GM18511 (cell line): ENCODE measurements around the gene URAD.

Source experiments
- ATAC-seq: cut with Tn5 transposase; IDR thresholded peaks from one replicate; pipeline ENCODE4 v1.9.1; 2021; ENCODE audit warnings: mild to moderate bottlenecking, moderate library complexity; ENCODE audit not compliant: unreplicated experiment

URAD gene

DNA sequence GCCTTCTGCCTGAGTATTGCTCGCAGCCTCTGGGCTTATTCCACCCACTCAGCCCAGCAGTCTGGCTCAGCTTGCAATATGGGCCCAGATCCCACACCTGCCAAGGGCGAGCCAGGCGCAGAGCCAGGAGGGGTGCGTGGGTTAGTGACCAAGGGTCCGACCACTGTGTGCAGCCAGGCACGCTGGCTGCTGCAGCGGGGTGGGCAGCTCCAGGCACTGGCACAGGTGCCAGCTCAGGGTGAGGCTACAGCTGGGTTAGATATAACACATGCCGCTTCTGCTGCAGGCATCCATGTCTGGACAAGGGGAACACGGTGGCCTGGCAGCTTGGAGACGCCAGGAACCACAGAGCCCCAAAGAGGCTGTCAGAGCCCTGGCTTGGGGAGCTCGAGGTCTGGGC is 12.6 kb upstream of the URAD start:
- no peak for ATAC-seq

GRCh38 chr13:28000567-28000966 is 12.1 kb upstream of the URAD start:
- no peak for ATAC-seq

DNA sequence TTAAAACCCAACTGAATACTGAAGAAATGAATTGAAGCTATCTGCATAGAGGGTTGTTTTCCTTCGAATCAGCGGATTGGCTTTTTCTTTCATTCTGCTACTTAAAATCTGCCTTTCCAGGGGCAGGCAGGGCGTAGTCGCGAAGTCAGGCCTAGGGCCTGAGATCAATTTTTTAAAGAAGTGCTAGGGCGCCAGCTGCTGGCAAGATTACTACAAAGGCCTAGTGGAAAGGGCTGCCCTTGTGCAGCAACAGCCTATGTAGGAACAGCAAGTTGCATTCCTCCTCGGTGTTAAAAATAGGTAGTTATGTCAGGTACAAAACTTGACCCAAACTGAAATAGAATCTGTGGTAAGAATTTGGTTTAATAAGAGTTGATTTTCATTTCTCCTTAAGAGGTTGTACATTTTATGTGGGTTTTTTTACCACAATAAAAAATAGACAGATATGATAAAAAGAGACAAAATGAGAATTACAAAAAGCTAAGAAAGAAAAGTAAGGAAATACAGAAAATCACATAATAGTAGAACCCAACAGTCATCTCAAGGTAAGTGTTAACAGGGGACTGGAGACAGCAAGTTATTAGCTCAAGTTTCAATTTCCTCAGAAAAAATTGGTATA is 9.5 kb upstream of the URAD start:
- no peak for ATAC-seq

GRCh38 chr13:27991881-27992280 is 3.4 kb upstream of the URAD start:
- ATAC-seq, result no peak

- ATAC-seq, result no peak
Observed at GRCh38 chr13:27985600-27985999, 2.9 kb downstream of the URAD start.

DNA sequence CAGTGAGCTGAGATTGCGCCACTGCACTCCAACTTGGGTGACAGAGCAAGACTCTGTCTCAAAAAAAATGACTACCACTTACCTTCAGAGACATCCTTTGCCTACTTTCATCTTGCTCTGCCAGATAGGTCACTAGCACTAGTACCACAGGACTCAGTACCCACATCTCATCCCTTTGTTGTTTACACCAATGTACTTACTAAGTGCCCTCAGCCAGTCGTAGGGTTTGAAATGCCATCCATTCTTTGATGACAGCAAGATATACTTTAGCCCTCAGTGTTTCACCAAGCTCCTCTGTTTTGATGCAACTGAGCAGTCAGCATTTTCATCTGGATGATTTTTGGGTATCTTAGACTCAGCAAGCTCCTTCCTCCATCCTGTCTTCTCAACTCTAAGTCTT is 6.1 kb downstream of the URAD start:
- no peak for ATAC-seq

DNA sequence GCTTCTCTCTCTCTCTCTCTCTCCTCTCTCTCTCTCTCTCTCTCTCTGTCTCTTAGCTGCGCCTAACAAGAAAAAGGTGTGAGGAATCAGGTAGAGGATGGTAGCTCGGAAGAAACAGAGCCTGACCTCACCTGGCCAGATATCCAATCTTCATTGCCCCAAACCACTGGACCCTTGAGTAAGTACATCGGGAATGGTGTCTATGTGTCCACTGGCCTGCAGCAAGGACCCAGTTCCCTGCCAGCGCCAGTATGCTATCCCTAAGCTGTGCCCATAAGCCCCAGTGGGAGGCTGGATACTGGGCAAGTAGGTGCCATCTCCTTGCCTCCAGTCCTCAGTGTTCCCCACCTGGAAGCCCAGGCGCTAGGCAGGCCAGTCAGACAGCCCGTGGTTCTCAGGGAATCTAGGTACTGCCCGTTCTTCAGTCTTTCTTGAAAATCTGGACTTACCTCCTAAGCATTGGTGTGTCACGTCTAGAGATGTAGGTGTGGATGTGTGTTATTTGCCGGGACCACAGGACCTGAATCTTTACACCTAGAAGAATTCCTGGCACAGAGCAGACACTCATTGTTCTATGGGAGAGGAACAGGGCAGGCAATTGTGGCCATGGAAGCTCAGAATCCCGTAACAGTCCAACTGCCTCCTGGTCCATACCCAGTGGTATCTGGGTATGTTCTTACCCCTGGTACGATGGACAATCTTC is 7.3 kb downstream of the URAD start:
- ATAC-seq, result no peak

DNA sequence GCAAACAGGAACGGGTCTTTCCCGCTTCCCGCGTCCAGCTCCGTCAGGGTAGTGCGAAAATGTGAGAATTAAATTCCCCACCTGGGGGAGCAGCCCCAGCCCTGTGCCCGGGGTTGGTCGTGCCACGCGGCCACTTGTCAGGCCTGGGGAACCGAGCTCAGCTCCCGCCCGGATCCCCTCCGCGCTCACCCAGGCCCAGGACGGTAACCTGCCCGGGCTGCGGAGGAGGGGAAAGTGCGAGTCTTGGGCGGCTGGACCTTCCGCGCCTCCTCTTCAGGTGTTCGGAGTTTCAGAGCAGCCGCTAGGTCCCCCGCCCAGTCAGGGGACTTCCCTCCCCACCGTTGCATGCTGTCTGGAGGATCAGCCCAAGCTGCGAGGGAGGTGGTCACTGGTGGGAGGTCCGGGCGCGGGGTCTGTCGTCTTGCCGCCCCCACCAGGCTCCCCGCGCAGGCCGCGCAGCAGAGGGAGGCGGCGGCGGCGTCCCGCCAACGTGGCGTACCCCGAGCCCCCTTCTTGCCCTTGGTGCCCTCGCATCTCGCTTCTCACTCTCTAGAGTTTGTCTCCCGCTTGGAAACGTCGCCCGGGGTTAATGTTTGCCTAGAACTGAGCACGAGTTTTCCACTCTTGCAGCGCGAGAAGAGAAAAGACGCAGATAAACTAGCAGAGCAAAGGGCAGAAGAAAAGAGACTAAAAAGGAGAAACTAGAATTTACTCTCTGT is 8.1 kb downstream of the URAD start:
- no peak for ATAC-seq

DNA sequence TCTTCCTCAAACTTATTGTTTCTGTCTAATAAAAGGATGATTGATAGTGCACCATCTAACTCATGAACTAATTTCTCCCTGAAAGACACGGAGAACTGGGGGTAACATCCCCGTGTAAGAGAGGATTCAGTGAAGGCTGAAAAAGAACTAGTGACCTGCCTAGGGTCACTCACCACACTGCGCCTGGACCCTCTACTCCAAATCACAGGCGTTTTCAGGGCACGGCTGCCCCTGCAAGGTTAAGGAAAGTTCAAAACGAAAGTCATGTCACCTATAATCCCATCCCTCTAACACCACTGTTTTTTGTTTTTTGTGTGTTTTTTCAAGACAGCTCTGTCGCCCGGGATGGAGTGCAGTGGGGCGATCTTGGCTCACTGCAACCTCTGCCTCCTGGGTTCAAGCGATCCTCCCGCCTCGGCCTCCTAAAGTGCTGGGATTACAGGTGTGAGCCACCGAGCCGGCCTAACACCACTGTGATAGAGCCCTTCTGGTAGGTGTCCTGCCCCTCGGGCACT is 8.7 kb downstream of the URAD start:
- ATAC-seq, result no peak

GRCh38 chr13:27979001-27979643 is 9.4 kb downstream of the URAD start:
- no peak for ATAC-seq

DNA sequence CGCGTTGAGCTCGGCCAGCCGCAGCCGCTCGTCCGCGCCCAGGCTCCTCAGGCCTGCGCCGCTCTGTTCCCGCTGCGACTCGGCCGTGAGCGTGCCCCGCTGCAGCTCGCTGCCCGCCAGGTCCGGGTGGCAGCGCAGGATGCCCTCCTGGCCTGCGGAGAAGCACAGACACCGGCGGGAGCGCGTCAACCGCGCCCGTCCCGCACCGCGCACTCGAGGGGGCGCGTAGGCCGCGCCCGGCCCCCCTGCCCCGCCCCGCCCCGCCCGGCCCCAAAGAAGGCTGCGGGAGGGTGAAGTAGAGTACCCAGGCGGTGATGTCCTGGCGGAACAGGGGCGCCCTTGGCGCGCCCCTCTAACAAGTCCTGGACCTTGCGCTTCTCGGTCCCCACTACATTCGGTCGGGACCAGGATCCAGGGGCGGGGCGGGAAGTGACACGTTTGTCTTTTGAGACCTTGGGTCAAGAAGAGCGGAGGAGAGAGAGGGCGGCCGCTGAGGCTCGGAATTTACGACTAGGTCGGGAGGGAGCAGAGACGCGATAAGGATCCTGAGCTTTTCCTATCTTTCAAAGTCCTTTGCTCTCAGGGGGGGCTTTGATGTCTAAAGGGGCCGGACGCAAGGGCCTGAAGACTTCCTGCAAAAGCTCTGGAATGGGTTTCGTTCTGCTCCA is 10.1 kb downstream of the URAD start:
- ATAC-seq, result no peak

GRCh38 chr13:27977476-27978300 is 10.8 kb downstream of the URAD start:
- ATAC-seq, result no peak

- ATAC-seq, result no peak
Observed at GRCh38 chr13:27976362-27977091, 12.0 kb downstream of the URAD start.

DNA sequence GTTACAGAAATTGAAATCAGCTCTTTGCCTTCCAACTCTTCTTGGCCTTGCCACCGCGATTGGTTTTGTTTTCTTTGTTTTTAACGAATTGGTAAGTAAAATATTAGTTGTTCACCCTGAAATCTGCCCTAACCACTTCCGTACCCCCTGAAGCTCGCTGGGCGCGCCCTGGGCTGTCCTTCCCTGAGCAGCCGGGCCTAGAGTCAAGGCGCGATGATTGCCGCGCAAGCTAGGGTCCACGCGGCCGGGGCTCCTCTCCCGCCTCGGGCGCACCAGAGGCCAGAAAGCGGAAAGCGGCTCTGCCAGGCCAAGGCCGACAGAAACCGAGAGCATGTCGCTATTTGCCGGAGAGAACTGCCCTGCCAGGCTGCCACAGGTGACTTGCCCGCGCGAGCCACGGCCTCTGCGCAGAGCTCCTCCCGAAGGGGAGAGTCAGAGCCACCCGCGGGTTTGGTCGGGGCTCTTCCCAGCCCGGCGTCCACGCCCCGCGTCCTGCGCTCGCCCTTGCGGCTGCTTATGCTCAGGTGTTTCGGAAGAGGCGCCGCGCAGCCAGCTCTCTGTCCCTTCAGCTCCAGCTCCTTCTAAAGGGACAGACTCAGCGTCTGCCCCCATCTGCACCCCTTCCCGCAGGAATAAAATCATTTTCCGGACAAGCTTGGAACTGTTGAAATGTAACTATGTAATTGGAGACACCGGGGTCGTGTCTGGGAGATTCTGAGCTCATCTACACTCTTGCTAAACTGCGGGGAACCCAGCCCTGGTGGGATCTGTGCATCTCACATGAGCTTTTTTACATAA is 12.7 kb downstream of the URAD start:
- ATAC-seq, result no peak

DNA sequence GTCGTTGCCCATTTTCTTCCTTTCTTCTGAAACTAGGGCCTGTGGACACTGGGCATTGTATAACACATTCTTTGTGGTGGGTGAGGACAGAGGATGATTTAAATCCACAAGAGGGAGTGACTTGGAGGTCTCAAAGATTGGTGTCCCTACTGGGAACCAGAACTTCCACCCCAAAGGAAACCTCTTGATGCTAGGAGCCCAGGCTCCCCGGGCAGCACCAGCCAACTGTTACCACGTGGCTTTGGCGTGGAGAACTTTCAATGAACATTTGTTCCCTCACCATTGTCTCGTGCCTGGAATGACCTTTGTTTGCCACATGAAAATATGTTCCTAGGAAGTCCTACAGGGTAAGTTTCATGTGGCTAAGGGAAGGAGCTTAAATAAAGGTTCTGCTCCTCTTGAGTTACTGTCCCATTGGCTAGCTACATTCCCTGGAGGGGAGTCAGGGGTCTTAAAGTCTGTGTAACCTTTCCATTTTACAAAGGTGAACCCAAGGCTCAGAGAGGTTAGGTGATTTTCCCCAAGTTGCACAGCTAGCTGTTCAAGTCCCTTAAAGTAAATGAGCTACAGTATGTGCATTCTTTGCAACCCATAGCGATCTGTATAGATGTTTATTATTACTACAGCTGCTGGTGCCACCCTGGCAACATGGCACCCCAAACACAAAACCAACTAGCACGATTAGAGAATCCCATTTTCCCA is 14.4 kb downstream of the URAD start:
- no peak for ATAC-seq

GRCh38 chr13:27973291-27973690 is 15.2 kb downstream of the URAD start:
- ATAC-seq, result no peak

- ATAC-seq, result no peak
Observed at GRCh38 chr13:27972478-27972820, 16.0 kb downstream of the URAD start.
